HG03521 (cell line): ENCODE data around the gene KLHL8.
"Not testable (repeated sequence)": the region's sequence is repeated elsewhere in the genome, so short reads cannot be mapped to it uniquely, and the experiment has no call there.

Source experiments
- ATAC-seq: cut with Tn5 transposase; IDR thresholded peaks from one replicate; pipeline ENCODE4 v1.9.1; 2021; ENCODE audit warnings: mild to moderate bottlenecking, moderate library complexity; ENCODE audit not compliant: unreplicated experiment

Gene KLHL8

GRCh38 chr4:87180767-87181166, 39.7 kb downstream of the KLHL8 start:
- ATAC-seq, result no peak

GRCh38 chr4:87179751-87180150, 40.7 kb downstream of the KLHL8 start:
- no peak for ATAC-seq

GRCh38 chr4:87174672-87175071, 45.7 kb downstream of the KLHL8 start:
- no peak for ATAC-seq

- ATAC-seq, result no peak
Measured at GRCh38 chr4:87171944-87172343, 48.5 kb downstream of the KLHL8 start.

GRCh38 chr4:87166296-87166854, 54.0 kb downstream of the KLHL8 start:
- no peak for ATAC-seq

- ATAC-seq, result no peak
Measured at GRCh38 chr4:87165892-87166291, 54.5 kb downstream of the KLHL8 start.

GRCh38 chr4:87153078-87153870, 67.1 kb downstream of the KLHL8 start:
- ATAC-seq, result no peak

- ATAC-seq, result no peak
Measured at GRCh38 chr4:87152310-87153041, 67.9 kb downstream of the KLHL8 start.

- ATAC-seq, result no peak
Measured at GRCh38 chr4:87151730-87152129, 68.7 kb downstream of the KLHL8 start.

- no peak for ATAC-seq
Measured at GRCh38 chr4:87150498-87151261, 69.7 kb downstream of the KLHL8 start.

GRCh38 chr4:87147116-87147515, 73.3 kb downstream of the KLHL8 start:
- ATAC-seq, result no peak

- ATAC-seq, result not testable (repeated sequence)
Measured at GRCh38 chr4:87145934-87146333, 74.5 kb downstream of the KLHL8 start.

GRCh38 chr4:87144356-87144755, 76.1 kb downstream of the KLHL8 start:
- no peak for ATAC-seq

GRCh38 chr4:87141428-87141827, 79.0 kb downstream of the KLHL8 start:
- ATAC-seq, result no peak

GRCh38 chr4:87134122-87134521, 86.3 kb downstream of the KLHL8 start:
- no peak for ATAC-seq

GRCh38 chr4:87133183-87133582, 87.2 kb downstream of the KLHL8 start:
- no peak for ATAC-seq

- no peak for ATAC-seq
Measured at GRCh38 chr4:87132035-87132434, 88.4 kb downstream of the KLHL8 start.

GRCh38 chr4:87130985-87131703, 89.3 kb downstream of the KLHL8 start:
- no peak for ATAC-seq

GRCh38 chr4:87129681-87130080, 90.7 kb downstream of the KLHL8 start:
- no peak for ATAC-seq

GRCh38 chr4:87128006-87128705, 92.3 kb downstream of the KLHL8 start:
- no peak for ATAC-seq
